Epithelial cell of esophagus (primary cell): ENCODE data around the gene MAST1.

Experiments
- DNase-seq: peaks from one replicate; pipeline ENCODE4 v3.0.0; 2010; ENCODE audit warnings: low read depth
- H3K4me3 ChIP-seq: 2 replicates; pipeline ENCODE4 v1.5.1; 2011; ENCODE audit warnings: mild to moderate bottlenecking, low read length, control low read depth
- CTCF ChIP-seq: IDR thresholded peaks from 2 replicates; pipeline ENCODE4 v1.5.1; 2011; ENCODE audit warnings: low read depth, mild to moderate bottlenecking, low read length, control low read depth, inconsistent platforms; ENCODE audit not compliant: insufficient read depth; ENCODE audit errors: missing control alignments

MAST1 gene

GRCh38 chr19:12859546-12859945, 21.2 kb downstream of the MAST1 start:
- no peak for TF ChIP-seq CTCF
- H3K4me3 ChIP-seq = no peak overlapping the region
- no peak for DNase-seq

GRCh38 chr19:12864143-12864542, 25.8 kb downstream of the MAST1 start:
- no peak overlapping the region for H3K4me3 ChIP-seq
- no peak for TF ChIP-seq CTCF
- no peak for DNase-seq

GRCh38 chr19:12864721-12865715, 26.7 kb downstream of the MAST1 start:
- no peak overlapping the region for H3K4me3 ChIP-seq
- DNase-seq = no peak
- TF ChIP-seq CTCF = no peak

- TF ChIP-seq CTCF = no peak
- DNase-seq = no peak
- no peak overlapping the region for H3K4me3 ChIP-seq
Observed at GRCh38 chr19:12865746-12866415, 27.6 kb downstream of the MAST1 start.

GRCh38 chr19:12866416-12867119, 28.3 kb downstream of the MAST1 start:
- H3K4me3 ChIP-seq = no peak overlapping the region
- DNase-seq = no peak
- TF ChIP-seq CTCF = no peak

GRCh38 chr19:12867120-12868099, 29.1 kb downstream of the MAST1 start:
- DNase-seq = peak; percentile 48
- TF ChIP-seq CTCF = no peak

More at GRCh38 chr19:12867120-12868099, 29.1 kb downstream of the MAST1 start:
- peak overlapping the region; percentile 20 for H3K4me3 ChIP-seq
